Dedifferentiated amniotic fluid mesenchymal stem cell (primary cell): ENCODE data around the gene CES5A.
"Not testable (repeated sequence)": the region's sequence is repeated elsewhere in the genome, so short reads cannot be mapped to it uniquely, and the experiment has no call there.

Source experiments
- DNase-seq: peaks from one replicate; pipeline ENCODE4 v3.0.0-alpha.2; 2016; ENCODE audit errors: extremely low spot score

Gene CES5A, protein sequence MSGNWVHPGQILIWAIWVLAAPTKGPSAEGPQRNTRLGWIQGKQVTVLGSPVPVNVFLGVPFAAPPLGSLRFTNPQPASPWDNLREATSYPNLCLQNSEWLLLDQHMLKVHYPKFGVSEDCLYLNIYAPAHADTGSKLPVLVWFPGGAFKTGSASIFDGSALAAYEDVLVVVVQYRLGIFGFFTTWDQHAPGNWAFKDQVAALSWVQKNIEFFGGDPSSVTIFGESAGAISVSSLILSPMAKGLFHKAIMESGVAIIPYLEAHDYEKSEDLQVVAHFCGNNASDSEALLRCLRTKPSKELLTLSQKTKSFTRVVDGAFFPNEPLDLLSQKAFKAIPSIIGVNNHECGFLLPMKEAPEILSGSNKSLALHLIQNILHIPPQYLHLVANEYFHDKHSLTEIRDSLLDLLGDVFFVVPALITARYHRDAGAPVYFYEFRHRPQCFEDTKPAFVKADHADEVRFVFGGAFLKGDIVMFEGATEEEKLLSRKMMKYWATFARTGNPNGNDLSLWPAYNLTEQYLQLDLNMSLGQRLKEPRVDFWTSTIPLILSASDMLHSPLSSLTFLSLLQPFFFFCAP

GRCh38 chr16:55875273-55875672, at the start of gene CES5A:
Gene CES5A (minus strand): TSS chr16:55875373. CDS start chr16:55875221, 152 bp downstream.
- DNase-seq, result no peak

DNA sequence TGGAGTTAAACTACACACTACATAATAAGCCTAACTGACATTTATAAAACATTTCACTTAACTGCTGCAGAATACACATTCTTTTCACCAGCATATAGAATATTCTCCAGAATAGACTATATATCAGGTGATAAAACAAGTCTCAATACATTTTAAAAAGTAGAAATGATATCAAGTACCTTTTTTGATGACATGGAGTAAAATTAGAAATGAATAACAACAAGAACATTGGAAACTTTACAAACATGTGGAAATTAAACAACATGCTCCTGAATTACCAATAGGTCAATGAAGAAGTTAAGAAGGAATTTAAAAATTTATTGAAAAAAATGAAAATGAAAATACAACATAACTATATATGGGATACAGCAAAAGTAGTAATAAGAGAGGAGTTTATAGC, 47.5 kb upstream of the CES5A start:
- DNase-seq, result no peak

DNA sequence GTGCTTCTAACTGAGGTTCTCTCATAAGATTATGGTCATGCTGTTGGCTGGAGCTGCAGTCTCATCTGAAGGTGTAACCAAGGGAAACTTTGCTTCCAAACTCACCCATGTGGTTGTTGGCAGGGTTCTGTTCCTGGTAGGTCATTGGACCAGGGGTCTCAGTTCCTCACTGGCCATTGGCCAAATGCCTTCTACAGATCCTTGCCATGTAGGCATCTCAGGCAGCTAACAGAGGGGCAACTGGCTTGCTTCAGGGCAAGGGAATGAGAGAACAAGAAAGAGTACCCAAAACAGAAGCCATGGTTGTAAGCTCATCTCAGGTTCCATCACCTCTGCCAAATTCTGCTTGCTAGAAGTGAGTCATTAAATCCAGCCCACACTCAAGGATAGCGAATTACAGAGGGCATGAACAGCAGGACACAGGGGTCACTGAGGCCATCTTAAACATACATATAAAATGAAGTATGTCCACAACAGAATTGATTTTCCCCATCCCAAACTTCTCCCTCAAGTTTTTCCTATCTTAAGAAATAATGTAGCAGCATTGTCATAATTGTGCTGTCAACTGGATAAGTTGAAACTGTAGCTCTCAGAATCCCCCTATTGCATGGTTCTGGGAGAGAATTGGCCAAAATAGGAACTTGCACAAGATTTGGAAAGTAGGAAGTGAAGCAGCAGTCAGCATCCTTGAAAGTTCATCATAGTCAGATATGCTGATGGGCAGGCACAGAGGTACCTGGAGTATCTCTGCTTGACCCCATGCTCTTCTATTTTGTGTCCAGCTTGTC, 42.4 kb upstream of the CES5A start:
- DNase-seq, result no peak

DNA sequence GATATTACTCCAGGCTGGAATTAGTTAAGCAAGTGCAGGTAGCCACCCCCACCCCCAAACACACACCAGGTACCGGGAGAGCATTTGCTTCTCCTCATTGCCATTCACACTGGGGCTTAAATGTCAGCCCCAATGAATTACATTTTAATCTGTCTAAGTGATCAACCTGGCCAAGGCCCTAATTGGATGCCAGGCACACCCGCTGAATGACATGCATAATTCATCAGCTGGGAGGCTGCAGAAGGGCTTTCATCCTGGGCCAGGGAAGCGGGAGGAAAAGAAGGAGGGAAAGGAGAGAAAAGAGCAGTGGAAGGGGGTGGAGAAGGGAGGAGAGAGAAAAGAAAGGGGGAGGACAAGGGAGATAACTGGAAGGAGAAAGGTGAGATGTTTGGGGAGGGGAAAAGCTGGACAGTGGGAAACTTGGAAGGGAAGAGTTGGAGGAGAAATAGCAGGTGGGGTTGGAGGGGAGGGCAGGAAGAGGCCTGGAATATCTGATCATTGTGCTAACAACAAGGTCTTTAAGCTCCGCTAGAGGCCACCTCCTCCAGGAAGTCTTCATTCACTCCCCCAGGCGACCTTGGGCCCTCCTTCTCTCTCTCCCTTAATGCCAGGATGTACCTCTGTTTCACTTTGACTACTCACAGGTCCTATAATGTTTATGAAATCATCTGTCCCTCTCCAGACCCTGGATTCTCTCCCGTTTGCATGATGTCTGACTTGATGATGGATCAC, 40.1 kb upstream of the CES5A start:
- DNase-seq, result no peak

DNA sequence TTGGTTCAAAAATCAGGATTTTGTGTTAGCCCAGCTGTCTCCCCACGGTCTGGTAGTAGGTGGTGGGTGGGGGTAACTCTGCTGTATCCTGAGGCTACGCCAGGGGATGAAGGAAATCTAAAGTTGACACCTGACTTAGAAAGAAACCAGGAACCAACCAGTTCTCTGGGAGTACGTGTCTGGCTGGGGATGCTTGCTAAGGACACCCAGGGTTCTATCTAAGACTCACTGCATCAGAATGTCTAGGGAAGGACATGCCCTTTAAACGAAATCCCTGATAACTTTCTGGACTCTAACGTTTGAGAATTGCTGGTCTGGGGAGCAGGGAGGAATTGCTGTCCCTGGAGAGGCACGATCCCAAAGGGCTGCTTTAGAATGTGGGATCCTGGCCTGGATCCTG, 39.2 kb upstream of the CES5A start:
- no peak for DNase-seq

DNA sequence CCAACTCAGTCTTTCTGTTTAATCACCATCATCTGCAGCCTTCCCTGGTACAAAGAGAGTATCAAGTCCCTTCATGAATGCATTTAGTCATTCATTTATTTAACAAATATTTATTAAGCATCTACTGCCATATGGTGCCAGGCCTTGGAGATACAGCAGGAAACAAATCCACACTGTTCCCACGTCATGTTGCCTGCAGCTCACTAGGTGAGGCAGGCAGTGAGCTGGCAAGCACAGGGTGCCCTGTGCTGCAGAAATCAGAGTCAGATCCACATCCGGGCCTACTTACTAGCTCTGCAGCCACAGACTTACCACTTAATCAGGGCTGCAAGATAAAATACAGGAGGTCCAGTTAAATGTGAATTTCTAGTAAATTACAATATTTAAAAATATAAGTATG, 38.5 kb upstream of the CES5A start:
- DNase-seq, result no peak

- not testable (repeated sequence) for DNase-seq
These were observed 37.9 kb upstream of the CES5A start for GRCh38 chr16:55913121-55913520.

GRCh38 chr16:55912022-55912421, 36.8 kb upstream of the CES5A start:
- DNase-seq, result no peak

- DNase-seq, result no peak
These were observed 36.4 kb upstream of the CES5A start for GRCh38 chr16:55911616-55912015.

DNA sequence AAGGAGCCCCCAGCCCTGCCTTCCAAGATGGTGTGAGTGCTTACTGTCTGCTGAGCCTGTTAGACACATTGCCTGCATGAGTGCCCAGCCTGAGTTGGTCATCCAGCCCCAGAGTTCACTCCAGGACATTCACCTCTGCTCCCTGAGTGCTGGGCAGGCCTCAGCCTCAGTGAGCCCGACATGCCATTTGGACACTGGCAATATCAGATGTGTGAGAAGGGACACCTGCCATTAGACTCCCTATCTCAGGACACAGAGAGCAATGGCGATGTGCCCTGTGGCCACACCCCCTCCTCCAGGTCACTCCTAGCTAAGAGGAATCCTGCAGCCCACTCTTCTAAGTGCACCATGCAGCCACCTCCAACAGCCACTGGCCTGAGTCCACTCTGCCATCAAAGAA, 34.7 kb upstream of the CES5A start:
- no peak for DNase-seq

- DNase-seq, result no peak
These were observed 33.5 kb upstream of the CES5A start for GRCh38 chr16:55908641-55909040.

- DNase-seq, result no peak
These were observed 32.5 kb upstream of the CES5A start for GRCh38 chr16:55907661-55908060.

- DNase-seq, result no peak
These were observed 30.9 kb upstream of the CES5A start for GRCh38 chr16:55906123-55906522.

DNA sequence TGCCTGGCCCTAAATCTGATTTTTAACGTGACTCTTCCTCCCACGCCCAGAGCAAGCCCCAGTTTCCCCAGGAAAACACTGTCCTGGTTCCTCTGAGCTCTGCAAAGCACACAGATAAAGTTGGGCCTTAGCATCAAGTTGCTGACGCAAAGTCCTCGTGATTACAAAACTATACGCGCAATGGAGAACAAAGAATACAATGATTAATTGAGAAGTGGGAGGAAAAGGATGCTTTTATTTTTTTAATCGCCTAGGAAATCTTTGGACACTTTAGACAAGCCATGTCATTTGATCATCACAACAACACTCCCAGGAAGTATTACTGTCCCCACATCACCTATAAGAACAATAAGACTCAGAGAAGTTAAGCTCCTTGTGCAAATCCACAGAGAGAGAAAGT, 30.5 kb upstream of the CES5A start:
- DNase-seq, result no peak

- DNase-seq, result no peak
These were observed 26.5 kb upstream of the CES5A start for GRCh38 chr16:55901566-55902217.

DNA sequence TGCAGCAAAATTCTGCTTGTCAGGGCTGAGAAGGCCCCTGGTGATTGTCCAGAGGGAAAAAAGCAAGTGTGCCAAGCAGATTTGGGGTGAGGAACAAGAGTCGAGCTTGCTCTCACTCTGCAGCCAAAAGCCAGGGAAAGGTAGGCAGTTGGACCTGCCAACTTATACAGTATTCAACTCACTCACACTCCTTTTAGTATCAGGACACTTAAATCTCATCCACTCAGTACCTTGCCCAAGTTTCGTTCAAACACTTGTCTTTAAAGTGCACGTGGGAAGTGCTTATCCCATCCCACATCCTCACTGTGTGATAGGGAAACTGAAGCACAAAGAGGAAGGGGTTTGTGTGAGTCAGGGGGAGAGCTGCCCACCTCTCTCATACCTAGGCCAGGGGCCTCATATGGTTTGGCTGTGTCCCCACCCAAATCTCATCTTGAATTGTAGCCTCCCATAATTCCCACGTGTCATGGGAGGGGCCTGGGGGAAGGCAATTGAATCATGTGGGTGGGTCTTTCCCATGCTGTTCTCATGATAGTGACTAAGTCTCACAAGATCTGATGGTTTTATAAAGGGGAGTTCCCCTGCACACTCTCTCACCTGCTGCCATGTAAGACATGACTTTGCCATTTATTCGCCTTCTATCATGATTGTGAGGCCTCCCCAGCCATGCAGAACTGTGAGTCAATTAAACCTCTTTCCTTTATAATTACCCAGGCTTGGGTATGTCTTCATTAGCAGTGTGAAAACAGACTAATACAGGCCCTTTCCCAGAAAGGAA, 25.6 kb upstream of the CES5A start:
- no peak for DNase-seq

DNA sequence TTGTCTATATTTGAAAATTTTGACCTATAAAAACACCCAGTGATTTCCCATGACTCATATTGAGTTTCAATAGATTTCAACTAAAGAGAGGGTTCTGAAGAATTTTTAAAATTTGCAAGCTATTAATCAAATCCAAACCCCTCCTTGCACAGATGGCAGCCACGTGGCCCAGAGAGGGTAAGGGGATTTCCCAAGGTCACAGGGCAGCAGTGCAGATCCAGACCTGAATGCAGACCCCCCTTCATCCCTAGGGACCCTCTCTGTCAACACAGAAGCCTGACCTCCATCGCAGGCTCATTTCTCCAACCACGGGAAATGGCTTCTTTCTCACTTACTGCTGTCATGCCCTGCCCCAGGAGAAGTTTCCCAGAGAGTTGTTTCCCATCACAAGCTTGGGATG, 24.7 kb upstream of the CES5A start:
- no peak for DNase-seq

DNA sequence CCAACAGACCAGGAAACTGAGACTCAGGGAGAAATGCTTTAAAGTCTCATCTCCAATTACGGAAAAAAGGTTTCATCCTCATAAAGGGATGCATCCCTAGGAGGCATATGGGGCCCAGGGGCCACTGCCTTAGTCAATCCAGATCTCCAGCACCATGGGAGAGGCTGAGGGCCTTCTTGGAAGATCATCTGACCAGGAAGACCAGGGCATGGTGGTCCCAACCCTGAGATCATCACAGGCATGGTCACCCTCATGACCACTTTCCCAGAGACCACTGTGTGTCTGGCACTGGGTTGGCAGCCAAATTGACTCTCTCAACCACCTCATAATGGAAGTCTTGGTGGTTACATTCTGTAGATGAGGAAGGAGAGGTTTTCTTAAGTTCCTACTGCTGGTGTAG, 23.4 kb upstream of the CES5A start:
- DNase-seq, result no peak

DNA sequence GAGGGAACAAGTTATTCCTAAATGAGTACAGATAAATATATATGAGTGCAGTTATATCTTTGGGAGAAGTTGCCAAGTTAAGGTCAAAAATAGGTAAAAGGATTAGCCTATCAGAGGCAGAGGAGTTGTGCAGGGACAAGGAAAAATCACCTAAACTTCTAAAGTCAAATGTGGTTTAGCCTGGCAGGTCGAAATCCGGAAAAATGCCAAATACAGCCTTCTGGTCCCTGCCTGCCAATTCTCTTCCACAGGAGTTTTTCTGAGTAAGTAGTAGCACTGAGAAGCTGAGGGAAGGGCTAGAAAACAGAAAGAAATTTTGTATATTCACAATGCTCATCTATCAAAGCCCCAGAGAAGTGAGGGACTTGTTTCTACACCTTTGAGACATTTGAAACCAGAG, 17.6 kb upstream of the CES5A start:
- no peak for DNase-seq

DNA sequence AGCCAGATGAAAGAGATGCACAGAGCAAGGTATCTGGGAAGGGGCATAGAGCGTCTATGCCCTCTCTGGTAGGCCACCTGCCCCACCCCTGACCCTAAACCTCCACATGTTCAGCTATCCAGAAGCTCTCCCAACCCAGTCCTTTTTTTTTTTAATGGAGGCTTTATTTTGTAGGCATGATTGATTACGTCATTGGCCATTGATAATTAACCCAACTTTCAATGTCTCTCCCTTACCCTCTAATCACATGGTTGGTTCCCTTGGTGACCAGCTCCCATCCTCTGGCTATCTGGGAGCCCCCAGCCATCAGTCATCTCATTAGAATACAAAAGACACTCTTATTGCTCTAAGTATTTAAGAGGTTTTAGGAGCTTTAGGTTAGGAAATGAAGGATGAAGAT, 14.3 kb upstream of the CES5A start:
- DNase-seq, result no peak

DNA sequence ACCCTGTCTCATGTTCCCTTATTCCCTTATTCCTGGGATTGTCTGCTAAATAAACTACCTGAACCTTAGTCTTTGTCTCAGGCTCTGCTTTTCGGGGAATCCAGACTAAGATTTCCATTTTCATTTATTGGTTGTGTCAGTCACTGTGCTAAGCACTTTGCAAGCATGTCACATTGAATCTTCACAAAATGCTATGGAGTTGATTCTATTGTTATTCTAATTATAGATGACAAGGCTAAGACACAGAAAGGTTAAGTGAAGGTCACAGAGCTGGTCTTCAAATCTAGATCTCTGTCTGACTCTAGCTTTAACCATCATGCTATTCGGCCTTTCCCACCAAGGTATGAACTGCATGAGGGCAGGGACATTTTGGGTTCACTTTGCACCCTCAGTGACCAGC, 13.4 kb upstream of the CES5A start:
- DNase-seq, result no peak
